Muscle of back (tissue), 11 donors: ENCODE results near the gene PLAAT2. TPM values are rescaled to one million over a fixed set of nuclear protein-coding genes. Genes with fewer than 3 reads are reported as not detected.
"Not testable (repeated sequence)": the region's sequence is repeated elsewhere in the genome, so short reads cannot be mapped to it uniquely, and the experiment has no call there.

Experiments
- DNase-seq, 3 donors: peaks; one replicate each; pipeline versions ENCODE4 v3.0.0 to v3.0.0-alpha.2; 2013
- polyA plus RNA-seq, 10 donors: library from polyadenylated mRNA; unstranded; fragments of 120-200 nt; gene quantifications; one replicate each; pipeline ENCODE4 v1.2.1, GENCODE V29; 2013; ENCODE audit not compliant: insufficient read length in 10 of 10

Gene PLAAT2
- polyA plus RNA-seq, 10 donors = 0.38 TPM; not detected in 9

DNA sequence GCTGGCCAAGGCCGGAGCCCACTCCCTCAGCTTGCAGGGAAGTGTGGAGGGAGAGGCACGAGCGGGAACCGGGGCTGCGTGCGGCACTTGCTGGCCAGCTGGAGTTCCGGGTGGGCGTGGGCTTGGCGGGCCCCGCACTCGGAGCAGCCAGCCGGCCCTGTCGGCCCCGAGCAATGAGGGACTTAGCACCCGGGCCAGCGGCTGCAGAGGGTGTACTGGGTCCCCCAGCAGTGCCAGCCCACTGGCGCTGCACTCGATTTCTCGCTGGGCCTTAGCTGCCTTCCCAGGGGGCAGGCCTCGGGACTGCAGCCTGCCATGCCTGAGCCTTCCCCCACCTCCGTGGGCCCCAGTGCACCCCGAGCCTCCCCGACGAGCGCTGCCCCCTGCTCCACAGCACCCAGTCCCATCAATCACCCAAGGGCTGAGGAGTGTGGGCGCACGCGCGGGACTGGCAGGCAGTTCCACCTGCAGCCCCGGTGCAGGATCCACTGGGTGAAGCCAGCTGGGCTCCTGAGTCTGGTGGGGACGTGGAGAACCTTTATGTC, 13.0 kb downstream of the PLAAT2 start:
- not testable (repeated sequence) for DNase-seq

DNA sequence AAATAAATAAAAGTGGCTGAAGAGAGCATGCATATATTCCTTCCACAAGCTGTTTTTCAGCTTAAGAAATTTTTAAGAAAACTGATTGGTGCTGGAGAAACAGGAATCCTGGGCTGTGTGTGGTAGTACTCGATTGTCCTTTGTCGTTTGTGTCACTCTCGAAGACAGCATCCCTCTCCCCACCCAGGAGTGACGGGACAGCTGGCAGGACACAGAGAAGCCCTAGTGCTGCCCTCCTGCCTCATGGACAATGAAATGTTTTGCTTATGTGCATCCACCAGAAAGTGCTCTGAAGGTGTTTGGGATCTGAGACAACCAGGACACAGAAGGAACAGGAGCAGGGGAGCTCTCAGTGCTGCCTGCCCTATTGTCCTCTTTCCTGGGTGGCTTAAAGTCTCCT, 13.8 kb downstream of the PLAAT2 start:
- DNase-seq = no peak

DNA sequence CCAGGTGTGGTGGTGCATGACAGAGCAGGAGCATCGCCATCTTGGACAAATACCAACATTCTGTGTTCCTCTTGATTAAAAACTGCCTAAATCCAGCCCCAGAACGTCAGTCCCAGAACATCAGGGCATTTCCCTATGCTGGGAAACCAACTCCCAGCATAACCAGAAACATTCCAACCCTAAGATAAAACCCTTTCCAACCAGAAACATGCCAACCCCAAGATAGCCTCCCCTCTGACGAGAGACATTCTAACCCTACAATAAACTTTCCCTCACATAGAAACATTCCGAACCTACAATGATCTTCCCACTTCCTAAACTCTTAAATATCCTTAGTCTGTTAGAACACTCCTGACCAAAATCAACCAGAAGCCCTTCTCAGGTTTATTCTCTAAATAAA, 15.0 kb downstream of the PLAAT2 start:
- no peak for DNase-seq

DNA sequence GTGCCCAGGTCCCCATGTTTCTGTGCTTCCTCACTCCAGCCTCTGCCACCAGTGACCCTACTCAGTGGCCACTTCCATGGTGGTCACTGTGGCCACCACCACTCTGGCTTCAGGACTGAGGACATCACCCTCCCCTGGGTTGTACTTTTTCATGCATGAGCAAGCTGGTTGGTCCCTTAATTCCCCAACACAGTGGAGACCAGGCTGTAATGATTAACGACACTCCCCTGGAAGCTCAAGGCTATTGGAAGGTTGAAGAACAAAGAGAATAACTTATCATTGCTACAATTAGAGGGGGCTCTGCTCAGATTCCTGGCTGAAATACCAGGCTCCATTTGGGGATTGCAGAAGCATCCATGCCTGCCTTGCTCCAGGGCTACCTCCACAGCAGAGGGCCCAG, 16.1 kb downstream of the PLAAT2 start:
- no peak for DNase-seq

DNA sequence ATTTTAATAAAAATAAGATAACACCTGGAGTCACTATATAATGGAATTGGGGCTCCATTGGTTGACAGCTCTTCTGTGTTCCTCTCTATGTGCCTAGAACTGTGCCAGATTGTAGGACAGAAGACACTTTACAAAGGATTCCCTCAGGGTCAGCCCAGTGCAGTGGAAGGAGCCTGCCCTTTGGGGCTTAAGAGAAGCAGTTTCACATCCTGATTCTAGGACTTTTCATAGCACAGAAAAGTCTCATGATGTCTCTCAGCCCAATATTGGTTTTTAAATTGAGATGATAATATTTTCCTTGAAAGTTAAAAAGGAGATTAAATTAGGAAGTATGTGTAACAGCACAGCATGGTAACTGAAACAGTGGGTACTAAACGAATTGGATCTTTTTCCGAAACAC, 19.5 kb downstream of the PLAAT2 start:
- DNase-seq = no peak

DNA sequence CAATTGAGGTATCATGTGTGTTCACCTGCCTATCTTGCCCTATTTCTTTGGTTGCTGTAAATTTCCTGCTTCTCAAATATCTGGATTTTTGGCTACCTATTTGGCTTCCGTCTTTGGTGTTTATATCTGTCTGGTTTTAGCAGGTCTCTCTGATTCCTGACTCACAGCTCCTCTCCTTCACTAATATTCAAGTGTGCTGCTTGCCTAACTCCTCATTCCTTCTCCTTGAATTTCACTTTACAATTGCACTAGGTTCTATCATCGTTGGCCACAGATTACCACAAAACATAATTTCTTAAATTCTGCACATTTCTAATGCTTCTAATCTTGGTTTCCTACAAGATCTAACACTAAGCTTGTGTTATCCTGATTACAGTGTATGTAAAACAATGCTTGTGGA, 20.7 kb downstream of the PLAAT2 start:
- not testable (repeated sequence) for DNase-seq

DNA sequence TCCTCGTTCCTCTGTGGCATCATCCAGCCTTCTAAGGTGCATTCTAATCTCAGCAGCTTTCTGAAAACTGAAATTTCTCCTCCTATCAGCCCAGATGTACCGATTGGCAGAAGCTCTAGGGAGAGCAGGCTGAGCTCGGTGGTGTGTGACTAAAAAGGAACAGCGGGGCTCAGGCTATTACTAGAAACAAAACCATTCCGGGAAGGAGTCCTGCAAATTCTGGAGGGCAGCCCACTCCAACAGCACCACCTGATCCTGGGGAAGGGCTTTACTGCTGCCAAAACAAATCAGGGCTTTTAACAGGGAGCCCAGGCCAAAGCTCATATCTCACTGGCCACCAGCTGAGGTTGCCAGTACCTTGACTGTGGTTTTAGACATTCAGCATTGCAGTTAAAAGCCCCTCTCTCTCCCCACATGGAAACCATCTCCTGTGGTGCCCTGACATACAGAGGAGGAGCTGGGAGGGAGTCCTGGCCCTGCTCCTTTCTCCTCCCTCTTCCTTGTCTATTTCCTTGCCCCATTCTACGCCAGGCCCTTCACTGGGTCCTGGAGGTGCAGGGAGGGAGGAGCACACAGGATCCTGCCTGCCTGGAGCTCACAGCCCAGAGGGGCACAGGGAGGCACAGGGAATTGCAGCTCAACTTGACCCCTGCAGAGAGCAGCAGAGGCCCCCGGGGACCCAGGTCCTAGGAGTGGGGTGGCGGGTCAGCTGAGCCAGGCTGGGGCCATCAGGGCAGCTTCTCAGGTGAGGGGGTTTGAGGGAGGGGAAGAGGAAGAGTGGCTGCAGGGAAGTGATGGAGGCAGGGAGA, 25.7 kb downstream of the PLAAT2 start:
- peak; percentile 44 to 80 (median 62) for DNase-seq

DNA sequence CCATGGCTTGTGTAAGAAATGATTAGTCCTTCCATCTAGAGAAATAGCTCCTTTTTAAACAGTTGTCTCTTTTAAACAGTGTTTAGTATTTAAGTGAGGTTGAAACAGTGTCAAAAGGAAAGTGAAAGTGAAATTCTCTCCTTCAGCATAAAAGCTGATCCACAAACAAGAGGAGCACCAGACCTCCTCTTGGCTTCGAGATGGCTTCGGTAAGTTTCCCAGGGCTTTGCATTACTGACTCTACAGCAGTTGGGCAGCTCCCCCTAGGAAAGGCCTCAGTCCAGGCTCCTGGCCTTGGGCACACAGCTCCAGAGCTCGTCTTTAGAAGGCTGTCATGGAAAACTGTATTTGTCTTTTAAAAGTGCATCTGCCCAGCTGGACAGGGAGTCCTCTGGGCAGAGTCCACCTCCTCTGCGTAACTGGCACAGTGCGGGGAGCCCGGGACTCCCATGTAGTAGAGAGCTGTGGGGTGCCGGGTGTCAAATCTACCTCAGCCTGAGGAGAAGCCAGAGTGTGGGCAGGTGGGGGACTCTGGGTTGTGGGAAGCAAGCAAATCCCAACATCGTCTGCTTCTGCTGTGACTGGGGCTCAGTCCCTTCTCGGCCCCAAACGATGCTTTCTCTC, 26.4 kb downstream of the PLAAT2 start, which contains the start of gene PLAAT4:
Gene PLAAT4, plus strand, starts transcription at position 140 of the 624 bp plus-strand sequence. Its CDS starts 61 bp downstream, at position 201.
- peak; percentile 45 to 83 (median 69) for DNase-seq

DNA sequence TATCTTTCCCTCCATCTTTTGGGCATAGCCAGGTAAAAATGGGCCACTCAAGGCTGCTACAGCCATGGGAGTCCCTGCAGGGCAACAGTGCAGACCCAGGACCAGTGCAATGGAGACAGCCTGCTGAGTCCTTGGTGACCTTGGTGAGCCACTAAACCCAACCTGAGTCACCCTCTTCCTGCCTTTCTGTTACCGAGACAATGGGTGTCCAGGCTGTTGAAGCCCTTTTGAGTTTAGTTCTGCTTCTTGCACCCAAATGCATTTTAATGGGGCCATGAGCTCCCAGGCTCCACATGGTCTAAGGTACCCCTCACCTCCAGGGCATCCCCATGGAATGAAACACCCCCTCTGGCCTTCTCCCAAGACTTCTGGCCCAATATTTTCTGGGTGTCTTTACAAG, 27.4 kb downstream of the PLAAT2 start:
- no peak for DNase-seq

DNA sequence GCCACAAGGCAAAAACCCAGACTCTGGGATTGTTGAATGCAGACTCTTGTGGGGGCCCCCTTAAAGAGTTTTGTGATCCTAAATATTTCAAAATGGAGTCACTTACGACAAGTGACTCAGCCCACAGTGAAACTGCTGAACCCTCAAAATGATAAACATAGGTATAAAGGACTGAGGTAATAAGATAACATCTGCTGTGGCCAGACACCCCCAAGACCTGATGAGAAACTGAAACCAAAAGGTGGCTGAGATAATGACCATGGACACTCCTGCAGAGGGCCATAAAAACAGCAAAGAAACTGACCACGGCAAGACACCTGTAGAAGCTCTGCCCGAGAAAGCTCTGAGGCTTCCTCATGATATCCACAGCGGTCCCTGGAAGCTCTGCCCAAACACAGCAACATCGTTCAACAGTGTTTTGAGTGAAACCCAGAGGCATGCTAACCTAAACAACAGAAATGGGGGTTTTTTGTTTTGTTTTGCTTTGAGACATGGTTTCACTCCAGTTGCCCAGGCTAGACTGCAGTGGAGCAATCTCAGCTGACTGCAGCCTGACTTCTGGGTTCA, 28.2 kb downstream of the PLAAT2 start:
- DNase-seq = no peak

DNA sequence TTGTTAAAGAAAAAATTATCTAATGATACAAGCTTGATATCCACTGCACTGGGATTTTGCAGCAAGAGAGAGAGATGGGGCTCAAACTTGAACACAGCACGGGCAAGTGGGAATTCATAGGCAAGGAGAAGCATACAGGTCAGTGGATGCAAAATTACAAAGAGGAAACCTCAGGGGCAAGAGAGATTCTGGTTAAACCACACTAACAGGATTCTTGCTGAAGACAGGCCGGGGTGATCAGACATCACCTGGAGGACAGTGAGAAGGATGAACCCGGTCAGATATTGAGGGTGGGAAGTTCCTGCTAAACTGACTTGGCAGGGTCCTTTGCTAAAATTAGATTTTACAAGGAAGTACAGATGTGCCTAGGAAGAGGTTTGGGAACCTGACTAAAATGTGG, 29.1 kb downstream of the PLAAT2 start:
- DNase-seq = no peak

DNA sequence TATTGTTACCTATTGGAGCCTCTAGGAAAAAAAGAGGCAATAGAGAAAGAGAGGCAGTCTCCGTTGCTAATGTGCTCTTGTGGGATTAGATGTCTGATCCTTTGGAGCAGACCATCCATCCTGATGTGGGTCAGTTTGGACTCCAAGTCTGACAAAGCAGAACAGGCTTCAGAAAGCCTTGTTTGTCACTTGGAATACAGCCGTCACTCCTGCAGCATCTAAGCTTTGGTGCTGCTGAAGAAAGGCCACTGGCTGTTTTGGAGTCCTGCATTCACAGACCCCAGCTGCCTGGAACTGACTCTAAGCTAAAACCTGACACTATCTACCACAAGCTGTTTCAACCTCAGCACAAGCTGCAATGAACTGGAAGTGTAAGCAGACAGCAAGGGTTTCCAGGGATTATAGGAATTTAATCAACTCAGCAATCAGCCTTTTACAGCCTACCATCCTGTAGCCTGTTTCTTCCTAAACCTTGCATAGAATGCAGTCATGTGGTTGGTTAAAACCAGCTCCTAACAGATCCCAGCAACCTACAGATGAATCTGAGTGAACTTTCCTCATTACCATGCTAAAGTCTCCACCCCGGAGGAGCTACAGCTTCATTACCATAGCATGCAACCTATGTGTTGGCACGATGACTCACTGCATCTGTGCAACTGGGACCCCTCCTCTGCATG, 30.2 kb downstream of the PLAAT2 start:
- DNase-seq = no peak

DNA sequence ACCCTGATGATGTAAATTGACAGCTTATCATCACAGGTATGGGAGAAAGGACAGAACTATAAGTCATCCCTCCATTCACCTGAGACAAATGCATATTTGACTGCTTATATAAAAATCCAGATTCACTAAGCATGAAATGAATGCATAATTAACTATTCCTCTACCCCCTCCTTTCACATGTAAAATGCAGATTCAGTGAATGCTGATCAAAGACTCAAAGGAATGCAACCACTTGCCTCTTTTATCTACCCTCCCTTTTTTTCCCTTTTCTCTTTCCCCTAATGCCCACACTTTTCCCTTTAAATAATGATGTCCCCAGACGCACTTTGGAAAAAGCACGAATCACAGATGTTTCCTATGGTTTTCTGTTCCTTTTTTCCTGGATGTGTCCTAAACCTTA, 31.1 kb downstream of the PLAAT2 start:
- no peak for DNase-seq

DNA sequence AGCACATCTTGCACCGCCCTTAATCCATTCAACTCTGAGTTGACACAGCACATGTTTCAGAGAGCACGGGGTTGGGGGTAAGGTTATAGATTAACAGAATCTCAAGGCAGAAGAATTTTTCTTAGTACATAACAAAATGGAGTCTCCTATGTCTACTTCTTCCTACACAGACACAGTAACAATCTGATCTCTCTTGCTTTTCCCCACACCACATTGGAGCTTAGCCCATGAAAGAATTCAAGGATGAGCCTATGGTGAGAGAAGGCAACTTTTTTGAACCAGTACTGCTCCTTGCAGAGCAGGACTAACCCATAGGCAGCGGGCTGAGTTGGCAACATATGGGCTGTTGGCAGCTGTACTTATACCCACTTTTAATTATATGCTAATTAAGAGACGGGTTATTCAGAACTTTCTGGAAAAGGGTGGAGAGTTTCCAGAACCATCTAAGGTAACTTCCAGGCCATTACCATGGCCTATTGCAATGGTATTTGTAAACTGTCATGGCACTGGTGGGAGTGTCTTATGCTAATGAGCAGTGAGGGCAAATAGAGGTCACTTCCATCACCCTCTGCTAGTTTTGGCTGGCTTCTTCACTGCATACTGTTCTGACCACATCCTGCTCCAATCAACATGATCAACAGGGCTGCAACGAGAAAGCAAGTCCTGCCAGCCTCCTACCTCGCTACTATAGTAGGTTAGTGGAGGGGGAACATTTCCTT, 31.9 kb downstream of the PLAAT2 start:
- peak in 1 of 3 donors; percentile 52 for DNase-seq

DNA sequence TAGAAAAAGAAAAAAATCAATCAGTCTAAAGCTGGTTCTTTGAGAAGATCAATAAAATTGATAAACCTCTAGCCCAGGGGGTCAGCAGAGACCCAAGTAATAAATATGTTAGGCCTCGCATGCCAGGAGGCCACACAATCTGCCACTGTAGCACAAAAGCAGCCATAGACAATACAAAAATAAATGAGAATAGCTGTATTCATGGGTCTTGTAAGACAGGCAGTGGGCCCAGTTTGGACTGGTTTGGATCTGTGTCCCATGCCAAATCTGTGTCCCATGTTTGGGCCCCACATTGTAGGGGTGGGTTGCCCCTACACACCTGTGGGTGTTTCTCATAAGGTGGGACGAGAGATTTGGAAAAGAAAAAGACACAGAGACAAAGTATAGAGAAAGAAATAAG, 33.2 kb downstream of the PLAAT2 start:
- no peak for DNase-seq

DNA sequence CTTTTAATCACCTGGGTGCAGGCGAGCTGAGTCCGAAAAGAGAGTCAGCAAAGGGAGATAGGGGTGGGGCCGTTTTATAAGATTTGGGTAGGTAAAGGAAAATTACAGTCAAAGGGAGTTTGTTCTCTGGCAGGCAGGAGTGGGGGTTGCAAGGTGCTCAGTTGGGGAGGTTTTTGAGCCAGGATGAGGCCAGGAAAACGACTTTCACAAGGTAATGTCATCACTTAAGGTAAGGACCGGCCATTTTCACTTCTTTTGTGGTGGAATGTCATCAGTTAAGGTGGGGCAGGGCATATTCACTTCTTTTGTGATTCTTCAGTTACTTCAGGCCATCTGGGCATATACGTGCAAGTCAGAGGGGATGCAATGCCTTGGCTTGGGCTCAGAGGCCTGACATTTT, 33.8 kb downstream of the PLAAT2 start:
- DNase-seq = not testable (repeated sequence)

DNA sequence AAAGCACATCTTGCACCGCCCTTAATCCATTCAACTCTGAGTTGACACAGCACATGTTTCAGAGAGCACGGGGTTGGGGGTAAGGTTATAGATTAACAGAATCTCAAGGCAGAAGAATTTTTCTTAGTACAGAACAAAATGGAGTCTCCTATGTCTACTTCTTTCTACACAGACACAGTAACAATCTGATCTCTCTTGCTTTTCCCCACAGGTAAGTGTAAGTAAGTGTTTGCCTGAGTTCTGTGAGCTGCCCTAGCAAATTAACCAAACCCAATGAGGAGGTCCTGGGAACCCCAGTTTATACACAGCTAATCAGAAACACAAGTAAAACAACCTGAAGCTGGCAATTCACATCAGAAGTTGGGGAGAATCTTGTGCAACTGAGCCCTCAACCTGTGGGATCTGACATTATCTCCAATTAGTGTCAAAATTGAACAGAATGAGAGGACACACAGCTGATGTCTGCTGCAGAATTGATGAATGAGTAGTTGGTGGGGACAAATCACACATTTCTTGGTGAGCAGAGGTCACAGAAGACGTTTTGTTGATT, 34.4 kb downstream of the PLAAT2 start:
- not testable (repeated sequence) for DNase-seq

DNA sequence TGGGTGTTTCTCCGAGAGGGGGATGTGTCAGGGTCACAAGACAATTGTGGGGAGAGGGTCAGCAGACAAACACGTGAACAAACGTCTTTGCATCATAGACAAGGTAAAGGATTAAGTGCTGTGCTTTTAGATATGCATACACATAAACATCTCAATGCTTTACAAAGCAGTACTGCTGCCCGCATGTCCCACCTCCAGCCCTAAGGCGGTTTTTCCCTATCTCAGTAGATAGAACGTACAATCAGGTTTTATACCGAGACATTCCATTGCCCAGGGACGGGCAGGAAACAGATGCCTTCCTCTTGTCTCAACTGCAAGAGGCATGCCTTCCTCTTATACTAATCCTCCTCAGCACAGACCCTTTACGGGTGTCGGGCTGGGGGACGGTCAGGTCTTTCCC, 35.0 kb downstream of the PLAAT2 start:
- DNase-seq = not testable (repeated sequence)

DNA sequence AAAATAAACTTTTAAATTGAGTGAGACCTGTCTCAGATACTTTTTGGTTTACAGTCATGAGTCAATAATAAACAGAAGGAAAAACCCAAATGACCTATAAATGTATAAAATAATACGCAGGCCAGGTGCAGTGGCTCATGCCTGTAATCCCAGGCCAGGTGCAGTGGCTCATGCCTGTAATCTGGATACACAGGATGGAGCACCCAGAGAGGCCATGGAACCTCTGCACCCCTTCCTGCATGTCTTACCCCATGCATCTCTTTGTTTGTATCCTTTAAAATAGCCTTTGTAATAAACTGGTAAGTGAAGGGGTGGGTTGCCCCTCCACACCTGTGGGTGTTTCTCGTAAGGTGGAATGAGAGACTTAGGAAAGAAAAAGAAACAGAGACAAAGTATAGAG, 35.5 kb downstream of the PLAAT2 start:
- DNase-seq = no peak

DNA sequence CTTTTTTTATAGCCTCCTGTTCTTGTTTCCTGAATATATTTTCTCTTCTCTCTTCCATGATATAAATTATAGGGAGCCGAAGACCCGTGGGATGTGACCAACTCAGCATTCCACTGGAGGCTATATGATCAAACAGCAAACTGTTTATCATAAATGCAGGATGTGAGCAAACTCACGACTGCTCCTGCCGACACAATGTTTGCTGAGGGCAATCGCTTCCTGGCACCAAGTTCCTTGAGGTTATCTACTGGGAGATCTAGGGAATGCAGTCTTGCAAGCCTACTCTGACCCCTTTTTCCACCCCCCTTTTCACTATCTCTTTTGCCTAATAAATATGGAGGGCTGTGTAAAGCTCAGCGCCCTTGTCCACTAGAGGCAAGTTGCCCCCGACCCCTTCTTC, 40.0 kb downstream of the PLAAT2 start:
- no peak for DNase-seq

DNA sequence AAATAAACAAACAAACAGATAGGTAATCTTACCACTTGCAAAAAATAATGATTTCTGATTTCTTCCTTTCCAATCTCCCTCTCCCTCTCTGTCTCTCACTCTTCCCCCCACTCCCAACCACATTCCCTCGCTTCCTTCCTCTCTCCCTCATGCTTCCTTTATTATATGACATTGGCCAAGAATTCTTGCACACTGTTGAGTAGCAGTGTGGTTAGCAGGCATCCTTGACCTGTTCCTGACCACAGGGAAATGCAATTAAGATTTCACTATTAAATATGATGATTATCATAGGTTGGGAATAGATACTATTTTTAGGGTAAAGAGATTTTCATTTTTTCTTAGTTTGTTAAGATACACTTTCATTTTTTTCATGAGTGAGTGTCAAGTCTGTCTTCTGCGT, 41.3 kb downstream of the PLAAT2 start:
- no peak for DNase-seq
